Anterior cingulate cortex (tissue), 58 donors: Measurements from ENCODE around the gene CSMD2.

Experiments
- DNase-seq, 58 donors: peaks; one replicate each; lab custom pipeline; 2025; lab: John Stamatoyannopoulos, UW

The CSMD2 gene

GRCh38 chr1:33608825-33609400 is 556.1 kb downstream of the CSMD2 start:
- no peak for DNase-seq

- no peak for DNase-seq
Observed at GRCh38 chr1:33607444-33608005, 557.5 kb downstream of the CSMD2 start.

- no peak for DNase-seq
Observed at GRCh38 chr1:33606272-33606671, 558.8 kb downstream of the CSMD2 start.

GRCh38 chr1:33602271-33602670 is 562.8 kb downstream of the CSMD2 start:
- DNase-seq, result no peak

GRCh38 chr1:33601751-33602150 is 563.3 kb downstream of the CSMD2 start:
- no peak for DNase-seq

GRCh38 chr1:33599516-33600115 is 565.4 kb downstream of the CSMD2 start:
- no peak for DNase-seq

- no peak for DNase-seq
Observed at GRCh38 chr1:33588726-33589125, 576.3 kb downstream of the CSMD2 start.

- no peak for DNase-seq
Observed at GRCh38 chr1:33586795-33587194, 578.2 kb downstream of the CSMD2 start.

- no peak for DNase-seq
Observed at GRCh38 chr1:33586106-33586505, 578.9 kb downstream of the CSMD2 start.

- no peak for DNase-seq
Observed at GRCh38 chr1:33583567-33583966, 581.5 kb downstream of the CSMD2 start.

- no peak for DNase-seq
Observed at GRCh38 chr1:33578557-33579448, 586.2 kb downstream of the CSMD2 start.

GRCh38 chr1:33577663-33578062 is 587.4 kb downstream of the CSMD2 start:
- DNase-seq, result no peak

- DNase-seq, result no peak
Observed at GRCh38 chr1:33576821-33577599, 588.0 kb downstream of the CSMD2 start.

- DNase-seq, result no peak
Observed at GRCh38 chr1:33575324-33575879, 589.6 kb downstream of the CSMD2 start.

- no peak for DNase-seq
Observed at GRCh38 chr1:33573661-33574060, 591.4 kb downstream of the CSMD2 start.

- no peak for DNase-seq
Observed at GRCh38 chr1:33572387-33572786, 592.6 kb downstream of the CSMD2 start.

GRCh38 chr1:33569331-33569730 is 595.7 kb downstream of the CSMD2 start:
- no peak for DNase-seq

- no peak for DNase-seq
Observed at GRCh38 chr1:33563699-33564098, 601.3 kb downstream of the CSMD2 start.

GRCh38 chr1:33562563-33562962 is 602.5 kb downstream of the CSMD2 start:
- no peak for DNase-seq

- DNase-seq, result no peak
Observed at GRCh38 chr1:33561576-33561975, 603.5 kb downstream of the CSMD2 start.
